HG03039 (cell line): ENCODE data around the gene TACSTD2.
"Not testable (repeated sequence)": the region's sequence is repeated elsewhere in the genome, so short reads cannot be mapped to it uniquely, and the experiment has no call there.

Source experiments
- ATAC-seq: cut with Tn5 transposase; IDR thresholded peaks from one replicate; pipeline ENCODE4 v1.9.1; 2021; ENCODE audit warnings: mild to moderate bottlenecking, moderate library complexity; ENCODE audit not compliant: unreplicated experiment

Gene TACSTD2

GRCh38 chr1:58576727-58577653 lies at the start of gene TACSTD2:
TSS of gene TACSTD2 (minus strand) at chr1:58577252. CDS start at chr1:58577156, 96 bp downstream.
- no peak for ATAC-seq

GRCh38 chr1:58626293-58626692 lies 49.2 kb upstream of the TACSTD2 start:
- ATAC-seq = no peak

- not testable (repeated sequence) for ATAC-seq
Measured at GRCh38 chr1:58623259-58623658, 46.2 kb upstream of the TACSTD2 start.

- ATAC-seq = no peak
Measured at GRCh38 chr1:58622571-58622970, 45.5 kb upstream of the TACSTD2 start.

GRCh38 chr1:58621391-58621790 lies 44.3 kb upstream of the TACSTD2 start:
- no peak for ATAC-seq

GRCh38 chr1:58620926-58621325 lies 43.9 kb upstream of the TACSTD2 start:
- ATAC-seq = no peak

GRCh38 chr1:58620259-58620658 lies 43.2 kb upstream of the TACSTD2 start:
- ATAC-seq = no peak

- no peak for ATAC-seq
Measured at GRCh38 chr1:58619286-58620054, 42.4 kb upstream of the TACSTD2 start.

GRCh38 chr1:58618303-58618702 lies 41.3 kb upstream of the TACSTD2 start:
- ATAC-seq = no peak

GRCh38 chr1:58611861-58612385 lies 34.9 kb upstream of the TACSTD2 start:
- ATAC-seq = no peak

- ATAC-seq = no peak
Measured at GRCh38 chr1:58608945-58609344, 31.9 kb upstream of the TACSTD2 start.

GRCh38 chr1:58608297-58608696 lies 31.2 kb upstream of the TACSTD2 start:
- ATAC-seq = no peak

GRCh38 chr1:58607391-58607790 lies 30.3 kb upstream of the TACSTD2 start:
- ATAC-seq = no peak

GRCh38 chr1:58601921-58602320 lies 24.9 kb upstream of the TACSTD2 start:
- ATAC-seq = not testable (repeated sequence)

- ATAC-seq = no peak
Measured at GRCh38 chr1:58597996-58598395, 20.9 kb upstream of the TACSTD2 start.

- no peak for ATAC-seq
Measured at GRCh38 chr1:58597076-58597475, 20.0 kb upstream of the TACSTD2 start.

GRCh38 chr1:58596631-58597052 lies 19.6 kb upstream of the TACSTD2 start:
- ATAC-seq = no peak

GRCh38 chr1:58594546-58594945 lies 17.5 kb upstream of the TACSTD2 start:
- no peak for ATAC-seq

- no peak for ATAC-seq
Measured at GRCh38 chr1:58592522-58593134, 15.6 kb upstream of the TACSTD2 start.

GRCh38 chr1:58591806-58592205 lies 14.8 kb upstream of the TACSTD2 start:
- no peak for ATAC-seq

GRCh38 chr1:58590019-58590418 lies 13.0 kb upstream of the TACSTD2 start:
- no peak for ATAC-seq
